GM19025 (cell line): Measurements from ENCODE around the gene AGBL5.
A peak's percentile ranks its signal among the peaks of the same experiment; 100 is the strongest.

Experiments
- ATAC-seq: cut with Tn5 transposase; IDR thresholded peaks from one replicate; pipeline ENCODE4 v1.9.1; 2021; ENCODE audit warnings: mild to moderate bottlenecking, low read depth, moderate library complexity; ENCODE audit not compliant: unreplicated experiment

The AGBL5 gene

GRCh38 chr2:27024188-27024587 lies 27.3 kb upstream of the AGBL5 start:
- no peak for ATAC-seq

- ATAC-seq = no peak
These were observed 26.7 kb upstream of the AGBL5 start for GRCh38 chr2:27024812-27025211.

- ATAC-seq = no peak
These were observed 26.1 kb upstream of the AGBL5 start for GRCh38 chr2:27025281-27025800.

GRCh38 chr2:27025861-27026851 lies 25.3 kb upstream of the AGBL5 start:
- no peak for ATAC-seq

- ATAC-seq = no peak
These were observed 24.2 kb upstream of the AGBL5 start for GRCh38 chr2:27027211-27027651.

- ATAC-seq = no peak
These were observed 22.4 kb upstream of the AGBL5 start for GRCh38 chr2:27029051-27029450.

- ATAC-seq = peak; percentile 96
These were observed 18.8 kb upstream of the AGBL5 start, which contains the start of gene TMEM214 for GRCh38 chr2:27032495-27033252. Gene TMEM214, plus strand, starts transcription at chr2:27032965. Its CDS starts 51 bp downstream, at chr2:27033016.

GRCh38 chr2:27033253-27033852 lies 18.1 kb upstream of the AGBL5 start:
- ATAC-seq = no peak

- ATAC-seq = no peak
These were observed 13.5 kb upstream of the AGBL5 start for GRCh38 chr2:27038012-27038411.

GRCh38 chr2:27038631-27039339 lies 12.7 kb upstream of the AGBL5 start:
- ATAC-seq = no peak

- ATAC-seq = no peak
These were observed 12.0 kb upstream of the AGBL5 start for GRCh38 chr2:27039426-27039825.

GRCh38 chr2:27039871-27040270 lies 11.6 kb upstream of the AGBL5 start:
- ATAC-seq = no peak

- ATAC-seq = no peak
These were observed 11.2 kb upstream of the AGBL5 start for GRCh38 chr2:27040282-27040681.

GRCh38 chr2:27041752-27042151 lies 9.7 kb upstream of the AGBL5 start:
- ATAC-seq = no peak

- ATAC-seq = peak; percentile 59
These were observed 9.3 kb upstream of the AGBL5 start for GRCh38 chr2:27042159-27042661.

GRCh38 chr2:27042985-27043634 lies 8.4 kb upstream of the AGBL5 start:
- no peak for ATAC-seq

- ATAC-seq = peak; percentile 23
These were observed 1.8 kb upstream of the AGBL5 start for GRCh38 chr2:27049422-27050280.

GRCh38 chr2:27050281-27050995 lies 1.0 kb upstream of the AGBL5 start:
- ATAC-seq = peak; percentile 50
